Activated T-cell treated with anti-CD3 and anti-CD28 coated beads, Interleukin-2, amount 50 U/mL, for 48 hours (primary cell): ENCODE measurements around the gene GRK2.

Experiments used
- DNase-seq, 2 experiments: peaks; one replicate each; pipeline ENCODE4 v3.0.0-alpha.2; 2020

The GRK2 gene

DNA sequence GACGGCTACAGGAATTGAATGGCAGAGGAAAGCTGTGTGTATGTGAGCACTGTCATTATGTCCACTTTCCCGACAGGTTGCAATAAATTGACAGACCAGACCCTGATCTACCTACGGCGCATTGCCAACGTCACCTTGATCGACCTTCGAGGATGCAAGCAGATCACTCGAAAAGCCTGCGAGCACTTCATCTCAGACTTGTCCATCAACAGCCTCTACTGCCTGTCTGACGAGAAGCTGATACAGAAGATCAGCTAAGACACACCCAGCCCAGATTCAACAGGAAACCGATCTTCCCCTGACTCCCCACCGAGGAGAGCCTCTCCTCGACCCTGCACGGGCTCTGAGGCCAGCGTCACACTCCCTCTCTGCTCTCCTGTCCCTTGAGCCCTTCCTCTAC is 11.5 kb upstream of the GRK2 start:
- DNase-seq: peak in 1 of 2 experiments; percentile 16

GRCh38 chr11:67255353-67255752 is 10.9 kb upstream of the GRK2 start:
- no peak for DNase-seq

GRCh38 chr11:67255864-67256263 is 10.4 kb upstream of the GRK2 start:
- DNase-seq: peak in 1 of 2 experiments; percentile 17

DNA sequence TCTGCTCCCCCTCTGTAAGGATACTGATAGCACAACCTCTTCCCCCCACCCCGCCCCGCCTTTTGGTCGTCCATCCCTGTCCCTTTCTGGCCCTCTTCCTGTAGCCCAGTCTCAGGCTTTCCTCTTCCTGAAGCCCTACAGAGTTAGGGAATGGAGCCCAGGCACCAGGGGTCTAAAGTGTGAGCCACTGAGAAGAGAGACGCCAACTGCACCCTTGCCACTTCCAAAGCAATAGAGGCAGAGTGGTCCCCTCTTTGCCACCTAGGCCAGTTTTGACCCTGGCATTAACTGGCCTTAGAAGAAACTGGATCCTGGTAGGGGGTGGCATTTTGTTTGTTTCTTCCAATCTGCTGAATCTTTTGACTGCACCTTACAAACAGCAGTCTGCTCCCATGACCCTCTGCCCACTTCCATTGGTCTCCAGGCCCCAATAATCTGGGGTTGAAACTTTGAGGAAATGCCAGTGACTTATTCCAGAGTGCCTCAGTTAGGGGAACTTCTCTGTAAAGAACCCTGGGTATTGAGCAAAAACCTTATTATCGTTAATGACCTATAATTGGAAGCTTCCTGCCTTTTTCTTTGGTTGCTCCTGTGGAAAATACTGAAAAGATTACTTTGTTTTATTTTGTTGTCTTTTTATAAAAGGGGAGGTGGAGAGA is 9.7 kb upstream of the GRK2 start:
- DNase-seq: no peak

GRCh38 chr11:67260406-67260805 is 5.9 kb upstream of the GRK2 start:
- no peak for DNase-seq

DNA sequence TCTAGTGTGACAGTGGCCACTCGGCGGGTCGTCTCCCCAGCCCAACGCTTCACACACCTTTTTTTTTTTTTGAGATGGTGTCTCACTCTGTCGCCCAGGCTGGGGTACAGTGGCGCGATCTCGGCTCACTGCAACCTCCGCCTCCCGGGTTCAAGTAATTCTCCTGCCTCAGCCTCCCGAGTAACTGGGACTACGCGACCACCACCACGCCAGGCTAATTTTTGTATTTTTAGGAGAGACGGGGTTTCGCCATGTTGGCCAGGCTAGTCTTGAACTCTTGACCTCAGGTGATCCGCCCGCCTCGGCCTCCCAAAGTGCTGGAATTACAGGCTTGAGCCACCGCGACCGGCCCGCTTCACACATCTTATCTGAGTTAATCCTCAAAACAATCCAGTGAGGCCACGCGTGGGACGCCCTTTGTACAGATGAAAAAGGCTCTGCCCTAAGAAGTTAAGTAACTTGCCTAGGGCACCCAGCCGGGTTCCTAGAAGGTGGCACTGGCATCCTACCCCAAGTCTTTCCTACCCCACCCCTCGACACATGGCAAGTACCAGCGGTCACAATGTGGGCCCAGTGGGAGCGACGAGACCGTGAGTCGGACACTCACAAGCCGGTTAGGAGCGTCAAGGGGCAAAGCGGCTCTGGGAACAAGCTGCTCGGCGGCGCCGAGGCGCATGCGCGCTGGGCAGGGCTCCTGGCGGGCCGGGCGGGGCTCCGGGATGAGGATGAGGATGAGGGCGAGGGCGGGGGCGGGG is 5.2 kb upstream of the GRK2 start:
- peak; percentile 74 to 79 for DNase-seq

GRCh38 chr11:67261640-67261945 is 4.7 kb upstream of the GRK2 start:
- DNase-seq: no peak

- no peak for DNase-seq
These were observed 4.2 kb upstream of the GRK2 start for GRCh38 chr11:67261946-67262681.

GRCh38 chr11:67262731-67263675 is 3.3 kb upstream of the GRK2 start:
- DNase-seq: peak; percentile 85

DNA sequence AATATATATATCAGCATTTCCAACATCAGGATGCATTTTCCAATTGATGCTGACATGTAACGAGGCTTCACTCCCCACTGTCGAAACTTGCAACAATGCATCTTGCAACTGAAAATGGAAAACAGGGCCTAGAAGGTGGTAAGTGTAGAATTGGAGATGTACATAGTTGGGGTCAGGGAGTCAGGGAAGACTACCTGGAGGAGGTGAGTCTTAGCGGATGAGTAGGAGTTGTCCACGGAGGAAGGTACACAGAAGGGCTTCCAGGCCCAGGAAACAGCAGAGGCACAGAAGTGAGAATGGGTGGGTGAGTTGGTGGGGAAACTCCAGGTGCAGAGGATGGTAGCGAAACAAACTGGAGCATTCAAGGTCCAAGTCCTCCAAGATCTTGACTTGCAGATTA is 2.0 kb upstream of the GRK2 start:
- no peak for DNase-seq

- DNase-seq: peak; percentile 45 to 52
These were observed 1.2 kb upstream of the GRK2 start for GRCh38 chr11:67264877-67265632.

GRCh38 chr11:67265633-67266448 is 432 bp upstream of the GRK2 start:
- peak; percentile 82 to 89 for DNase-seq

DNA sequence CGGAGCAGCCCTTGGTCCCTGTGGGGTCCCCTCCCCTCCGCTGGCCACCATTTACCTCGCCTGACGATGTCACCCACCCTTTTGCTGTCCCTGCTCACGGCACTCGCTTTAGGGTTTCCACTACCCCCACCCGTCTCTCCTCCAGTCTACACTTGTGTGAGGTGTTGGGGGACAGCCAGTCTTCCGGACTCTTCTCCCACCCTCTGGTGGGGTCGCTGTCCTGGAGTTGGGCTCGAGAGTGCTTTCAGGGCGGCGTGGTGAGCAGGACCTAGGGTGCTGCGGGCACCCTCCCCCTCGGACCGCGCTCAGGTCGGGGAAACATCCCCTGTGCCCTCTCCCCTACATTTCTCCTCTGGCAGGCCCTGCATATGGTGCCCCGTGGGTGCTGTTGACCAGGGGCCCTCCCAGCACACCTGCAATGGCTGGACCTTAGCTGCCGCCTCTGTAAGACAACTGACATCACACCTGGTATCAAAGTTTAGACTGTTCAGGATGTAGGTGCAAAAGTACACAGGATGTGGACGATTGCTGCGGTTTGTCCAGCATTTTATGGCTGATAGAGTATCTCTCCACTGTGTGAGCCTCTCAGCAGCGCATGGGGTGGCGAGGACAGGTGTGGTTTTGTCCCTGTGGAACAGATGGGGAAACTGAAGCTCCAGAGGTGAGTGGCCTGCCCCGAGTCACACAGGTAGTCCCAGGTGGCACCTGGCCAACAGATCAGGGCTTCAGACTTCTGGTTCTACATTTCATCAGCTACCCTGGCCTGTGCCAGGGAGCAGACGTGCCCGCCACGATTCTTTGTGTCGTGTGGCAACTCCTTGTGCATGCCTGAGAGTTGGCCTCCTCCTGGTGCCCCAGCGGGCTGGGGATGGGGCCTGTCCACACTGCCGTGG is 1.2 kb downstream of the GRK2 start:
- peak; percentile 47 to 56 for DNase-seq

- DNase-seq: peak; percentile 81 to 84
These were observed 2.0 kb downstream of the GRK2 start for GRCh38 chr11:67268081-67268961.

DNA sequence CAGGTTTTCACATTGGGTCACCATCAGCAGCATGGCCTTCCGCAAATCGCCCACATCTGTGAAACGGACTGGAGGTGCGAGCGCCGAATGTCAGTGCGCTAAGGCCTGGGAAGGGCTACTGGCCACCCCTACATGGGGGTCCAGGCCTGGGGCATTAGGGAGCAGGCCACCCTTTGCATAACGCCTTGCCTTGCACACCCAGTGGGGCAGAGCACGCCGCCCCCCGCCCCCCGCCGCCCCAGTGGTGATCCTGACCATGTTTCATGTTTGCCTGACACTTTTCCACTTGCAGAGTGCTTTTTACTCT is 2.6 kb downstream of the GRK2 start:
- DNase-seq: no peak

GRCh38 chr11:67269401-67270255 is 3.4 kb downstream of the GRK2 start:
- peak in 1 of 2 experiments; percentile 48 for DNase-seq

DNA sequence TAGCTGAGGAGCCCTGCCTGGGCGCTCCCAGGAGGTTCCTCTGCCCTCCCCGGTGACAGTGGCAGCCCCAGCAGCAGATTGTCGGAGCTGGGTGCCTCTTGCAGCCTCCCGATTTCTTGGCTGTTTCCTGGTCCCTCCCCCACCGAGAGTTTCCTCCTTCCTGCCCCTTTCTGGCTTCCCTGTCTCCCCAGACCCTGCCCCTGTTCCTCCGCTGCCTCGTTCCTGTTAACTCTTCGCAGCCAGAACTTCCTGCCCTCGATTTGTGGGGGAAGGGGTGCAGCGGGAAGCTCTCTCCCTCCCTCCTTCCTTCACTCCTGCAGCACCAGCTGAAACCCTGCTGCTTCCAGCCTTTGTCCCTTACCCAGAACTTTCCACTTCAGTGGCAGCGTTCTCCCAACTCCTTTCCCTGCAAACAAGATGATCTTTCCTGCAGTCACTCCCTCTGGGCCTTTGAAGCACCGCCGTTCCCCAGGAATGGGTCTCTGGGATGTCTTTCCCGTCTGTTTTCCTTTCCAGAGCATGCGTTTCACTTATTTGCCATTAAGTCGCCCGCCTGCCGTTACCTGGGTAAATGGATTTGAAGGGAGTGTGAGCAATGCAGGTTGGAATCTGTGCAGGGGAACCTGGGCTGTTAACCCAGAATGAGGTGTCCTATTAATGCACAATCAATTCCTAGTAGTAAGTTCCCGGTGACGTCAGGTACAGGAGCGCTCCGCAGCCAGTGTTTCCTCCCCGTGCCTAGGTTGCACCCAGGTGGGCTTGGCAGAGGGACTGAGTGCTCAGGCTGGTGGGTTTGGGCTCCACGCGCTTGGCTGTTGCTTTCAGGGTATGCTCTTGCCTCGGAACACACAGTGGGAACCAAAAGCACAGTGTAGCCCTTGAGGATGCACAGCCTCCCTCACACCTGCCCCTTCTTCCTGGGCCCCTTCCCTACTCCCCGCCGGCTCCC is 4.3 kb downstream of the GRK2 start:
- peak; percentile 52 to 54 for DNase-seq
